Neural crest cell (in vitro differentiated cells): ENCODE results near the gene COL5A1. TPM values are rescaled to one million over a fixed set of nuclear protein-coding genes. Genes with fewer than 3 reads are reported as not detected.
A peak's percentile ranks its signal among the peaks of the same experiment; 100 is the strongest.

Source experiments
- DNase-seq: peaks from one replicate; pipeline ENCODE4 v3.0.0; 2021; ENCODE audit warnings: low read depth, mixed read lengths, low spot score
- H3K27ac Mint-ChIP-seq: one replicate; pipeline ENCODE4 v1.8.0; 2021; ENCODE audit warnings: mild to moderate bottlenecking, mixed read lengths; ENCODE audit not compliant: unreplicated experiment
- H3K27me3 Mint-ChIP-seq: 2 replicates; pipeline ENCODE4 v1.8.0; 2021; ENCODE audit warnings: low read depth, mild to moderate bottlenecking, mixed read lengths
- H3K36me3 Mint-ChIP-seq: 2 replicates; pipeline ENCODE4 v1.8.0; 2021; ENCODE audit warnings: low read depth, mild to moderate bottlenecking, mixed read lengths
- H3K4me1 Mint-ChIP-seq: 2 replicates; pipeline ENCODE4 v1.8.0; 2021; ENCODE audit warnings: mixed read lengths
- H3K4me3 Mint-ChIP-seq: one replicate; pipeline ENCODE4 v1.8.0; 2021; ENCODE audit warnings: mild to moderate bottlenecking, mixed read lengths
- H3K9me3 Mint-ChIP-seq: 2 replicates; pipeline ENCODE4 v1.8.0; 2021; ENCODE audit warnings: mixed read lengths
- total RNA-seq: library from RNA; stranded (reverse); gene quantifications from 2 replicates; pipeline ENCODE4 v1.2.1, GENCODE V29; 2021
- TF ChIP-seq, protein P1 (sequence below): fragments of 200-600 bp; sonication (generic); conservative IDR thresholded peaks from 2 replicates; pipeline ENCODE4 v1.5.0; 2021; ENCODE audit warnings: antibody characterized with exemption, mild to moderate bottlenecking

Gene COL5A1
- total RNA-seq, 1 donor from 2014 or later: 19.4 TPM

GRCh38 chr9:134738869-134739659, 97.5 kb downstream of the COL5A1 start:
- Mint-ChIP-seq H3K27me3 (peaks cover 2% of the 10 kb centered on the region), H3K9me3 (no peaks in the 10 kb centered on the region), H3K4me3 (no peak overlapping the region), H3K36me3 (no peaks in the 10 kb centered on the region), H3K27ac (no peak overlapping the region), H3K4me1 (peaks cover 5% of the 10 kb centered on the region)
- peak; percentile 81 for DNase-seq
- TF ChIP-seq, protein P1, sequence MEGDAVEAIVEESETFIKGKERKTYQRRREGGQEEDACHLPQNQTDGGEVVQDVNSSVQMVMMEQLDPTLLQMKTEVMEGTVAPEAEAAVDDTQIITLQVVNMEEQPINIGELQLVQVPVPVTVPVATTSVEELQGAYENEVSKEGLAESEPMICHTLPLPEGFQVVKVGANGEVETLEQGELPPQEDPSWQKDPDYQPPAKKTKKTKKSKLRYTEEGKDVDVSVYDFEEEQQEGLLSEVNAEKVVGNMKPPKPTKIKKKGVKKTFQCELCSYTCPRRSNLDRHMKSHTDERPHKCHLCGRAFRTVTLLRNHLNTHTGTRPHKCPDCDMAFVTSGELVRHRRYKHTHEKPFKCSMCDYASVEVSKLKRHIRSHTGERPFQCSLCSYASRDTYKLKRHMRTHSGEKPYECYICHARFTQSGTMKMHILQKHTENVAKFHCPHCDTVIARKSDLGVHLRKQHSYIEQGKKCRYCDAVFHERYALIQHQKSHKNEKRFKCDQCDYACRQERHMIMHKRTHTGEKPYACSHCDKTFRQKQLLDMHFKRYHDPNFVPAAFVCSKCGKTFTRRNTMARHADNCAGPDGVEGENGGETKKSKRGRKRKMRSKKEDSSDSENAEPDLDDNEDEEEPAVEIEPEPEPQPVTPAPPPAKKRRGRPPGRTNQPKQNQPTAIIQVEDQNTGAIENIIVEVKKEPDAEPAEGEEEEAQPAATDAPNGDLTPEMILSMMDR: peak; percentile 88

GRCh38 chr9:134739660-134739968, 98.0 kb downstream of the COL5A1 start:
- Mint-ChIP-seq H3K9me3 (no peaks in the 10 kb centered on the region), H3K27ac (no peak overlapping the region), H3K36me3 (no peaks in the 10 kb centered on the region), H3K4me1 (peaks cover 5% of the 10 kb centered on the region), H3K27me3 (peaks cover 2% of the 10 kb centered on the region), H3K4me3 (no peak overlapping the region)
- DNase-seq: no peak
- TF ChIP-seq, protein P1: no peak

- Mint-ChIP-seq H3K36me3 (no peaks in the 10 kb centered on the region), H3K9me3 (no peaks in the 10 kb centered on the region), H3K4me1 (peaks cover 5% of the 10 kb centered on the region), H3K27me3 (peaks cover 2% of the 10 kb centered on the region), H3K27ac (no peak overlapping the region), H3K4me3 (no peak overlapping the region)
- DNase-seq: no peak
- TF ChIP-seq, protein P1: no peak
Observed at GRCh38 chr9:134740071-134740470, 98.5 kb downstream of the COL5A1 start.

DNA sequence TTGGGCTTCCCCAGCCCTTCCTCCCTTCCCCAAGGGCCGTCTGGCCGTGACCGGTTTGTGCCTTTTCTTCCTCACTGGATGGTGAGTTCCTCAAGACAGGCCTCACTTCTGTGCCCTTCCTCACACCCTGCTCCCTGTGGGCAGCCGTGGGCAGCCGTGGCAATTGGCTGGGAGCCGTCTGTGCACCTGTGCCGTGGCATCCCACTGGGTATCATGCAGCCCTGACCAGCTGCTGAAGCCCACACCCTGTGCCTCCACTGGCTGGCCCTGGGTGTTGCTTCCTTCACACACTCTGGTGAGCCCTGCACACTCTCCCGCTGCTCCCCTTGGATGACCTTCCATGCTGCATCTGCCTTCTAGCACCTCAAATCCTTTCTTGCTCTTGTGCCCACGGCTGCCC, 100.2 kb downstream of the COL5A1 start:
- TF ChIP-seq, protein P1: no peak
- Mint-ChIP-seq H3K9me3 (no peaks in the 10 kb centered on the region), H3K27me3 (peaks cover 2% of the 10 kb centered on the region), H3K4me3 (no peak overlapping the region), H3K27ac (no peak overlapping the region), H3K4me1 (peaks cover 5% of the 10 kb centered on the region), H3K36me3 (no peaks in the 10 kb centered on the region)
- no peak for DNase-seq

DNA sequence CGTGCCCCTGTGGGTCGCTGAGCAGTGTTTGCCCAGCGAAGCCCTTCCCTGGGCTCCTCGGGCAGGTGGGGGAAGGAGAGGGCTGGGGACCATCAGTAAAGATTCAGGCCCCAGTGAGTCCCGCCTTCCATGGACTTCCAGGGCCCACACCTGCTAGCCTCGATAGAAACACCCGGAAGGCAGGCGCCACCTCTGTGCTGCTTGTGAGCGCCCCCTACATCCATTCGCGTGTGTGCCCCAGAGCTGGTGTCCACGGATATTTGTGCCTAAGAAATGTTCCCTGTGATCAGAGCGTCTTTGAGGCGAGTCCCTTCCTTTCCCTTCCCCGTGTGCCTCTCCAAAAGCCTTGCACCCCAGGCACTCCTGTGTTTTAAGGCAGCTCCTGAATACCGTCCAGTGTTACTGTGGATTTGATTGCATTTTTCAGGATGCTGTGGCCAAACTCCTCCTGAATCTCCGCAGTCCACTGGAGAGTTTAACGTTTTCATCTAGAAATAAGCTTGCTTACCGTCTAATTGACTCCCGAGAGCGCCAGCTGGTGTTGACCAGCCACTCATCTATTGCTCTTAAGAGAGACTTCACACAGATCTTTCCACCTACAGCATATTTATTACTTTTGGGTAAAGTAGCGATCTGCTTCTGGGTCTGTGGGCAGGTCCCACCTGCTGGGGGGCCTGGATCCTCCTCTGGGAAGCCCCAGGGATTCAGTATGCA, 101.4 kb downstream of the COL5A1 start:
- H3K27ac Mint-ChIP-seq: no peak overlapping the region
- no peak overlapping the region for H3K4me3 Mint-ChIP-seq
- DNase-seq: no peak
- TF ChIP-seq, protein P1: no peak
- H3K9me3 Mint-ChIP-seq: no peaks in the 10 kb centered on the region
- peaks cover 5% of the 10 kb centered on the region for H3K4me1 Mint-ChIP-seq
- peaks cover 2% of the 10 kb centered on the region for H3K27me3 Mint-ChIP-seq
- H3K36me3 Mint-ChIP-seq: peaks cover 6% of the 10 kb centered on the region
